ENCODE results near the gene EPHA7. TPM values are rescaled to one million over a fixed set of nuclear protein-coding genes. Genes with fewer than 3 reads are reported as not detected.

The EPHA7 gene
- polyA plus RNA-seq, 1 of the 3 experiments (the other 2 are of a cell fraction): under 0.01 TPM

DNA sequence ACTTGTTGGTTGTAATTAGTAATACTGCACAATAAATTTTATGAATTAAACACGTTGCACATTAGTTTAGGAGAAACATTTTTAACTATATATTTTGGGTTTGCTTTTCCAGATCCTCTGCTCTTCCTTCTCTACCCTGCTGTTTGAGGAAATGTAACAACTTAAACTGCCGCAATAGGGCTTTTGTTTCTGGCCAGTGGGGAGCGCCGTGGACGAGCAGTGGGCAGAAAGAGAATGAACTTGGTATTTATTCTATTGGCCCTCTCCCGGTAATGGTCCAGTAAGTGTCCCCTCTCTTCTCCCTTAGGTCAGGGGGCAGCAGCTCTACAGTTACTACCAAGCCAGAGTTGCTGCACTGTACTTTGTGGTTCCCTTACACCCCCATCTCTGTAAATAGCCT is 35.2 kb upstream of the EPHA7 start:
- TF ChIP-seq FOSL2 (IDR thresholded peaks at IDR 0.05; ENCODE audit: borderline replicate concordance, low read depth) (no peak), TAF1 (IDR thresholded peaks at IDR 0.05; ENCODE audit: borderline replicate concordance, low read depth, low read length) (no peak), RXRA (IDR thresholded peaks at IDR 0.05; ENCODE audit: borderline replicate concordance, low read depth) (no peak)
- Histone ChIP-seq H3K4me1 (ENCODE audit: control insufficient read depth in 1 of 2, insufficient read depth in 2 of 2, low read depth in 1 of 2, low read length in 1 of 2) (no peaks in the 10 kb centered on the region), H3F3A (replicated peaks; ENCODE audit: insufficient read depth) (no peaks in the 10 kb centered on the region), H3K36me3 (replicated peaks in 1 of 2; ENCODE audit: control insufficient read depth in 1 of 2, insufficient read depth in 2 of 2, low read length in 1 of 2) (no peaks in the 10 kb centered on the region), H3K27me3 (ENCODE audit: insufficient read depth) (no peaks in the 10 kb centered on the region), H4K20me1 (ENCODE audit: insufficient read depth) (no peaks in the 10 kb centered on the region), H3K4me3 (ENCODE audit: low read depth in 2 of 2, low read length in 1 of 2) (no peak overlapping the region), H3K4me2 (no peak overlapping the region), H3K9me2 (no peaks in the 10 kb centered on the region), H3K79me2 (ENCODE audit: insufficient read depth) (no peaks in the 10 kb centered on the region), H3K27ac (ENCODE audit: low read depth in 2 of 2, low read length in 1 of 2) (no peak overlapping the region), H3K9me3 (no peaks in the 10 kb centered on the region), H2AFZ (ENCODE audit: low read depth) (no peak overlapping the region), H3K9ac (no peak overlapping the region)
- WGBS (ENCODE audit: low lambda C conversion rate): 46% methylated on average over 6 of the region's 6 CpGs
- ChIA-PET POLR2A (no interaction called here), CTCF (interaction anchor here (1.1 kb wide), 1 partner anchor 31 kb away, joined by 5 read pairs; no protein-coding TSS in a partner anchor)
- DNase-seq: no peak

DNA sequence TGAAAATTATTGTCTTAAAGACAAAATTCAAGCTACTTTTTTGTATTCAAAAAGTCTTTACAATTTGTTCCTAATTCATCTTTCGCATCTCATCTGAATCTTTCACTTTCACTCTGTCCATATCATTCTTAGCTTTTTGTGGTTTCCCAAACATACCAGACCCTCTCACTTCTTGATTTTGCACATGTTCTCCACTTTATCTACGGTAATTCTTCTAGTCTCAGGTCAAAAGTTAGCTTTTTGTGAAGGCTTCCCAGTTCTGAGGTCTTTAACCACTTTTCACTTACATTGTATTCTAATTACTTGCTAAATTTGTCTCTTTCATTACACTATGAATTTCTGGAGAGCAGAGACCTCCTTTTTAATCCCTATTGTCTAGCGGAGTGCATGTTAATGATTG is 34.6 kb upstream of the EPHA7 start:
- CTCF ChIA-PET: interaction anchor here (1.1 kb wide), 1 partner anchor 31 kb away, joined by 5 read pairs; no protein-coding TSS in a partner anchor
- no peaks in the 10 kb centered on the region for H3K27me3 ChIP-seq (ENCODE audit: insufficient read depth)
- TF ChIP-seq EP300 (IDR thresholded peaks at IDR 0.05; ENCODE audit: borderline replicate concordance in 1 of 2, low read depth in 1 of 2, low read length in 1 of 2) (no peak), TCF12 (IDR thresholded peaks at IDR 0.05) (no peak), SMC3 (IDR thresholded peaks at IDR 0.05; ENCODE audit: low read depth, low read length) (no peak), MEF2A (IDR thresholded peaks at IDR 0.05; ENCODE audit: borderline replicate concordance, low read depth) (no peak), MXI1 (IDR thresholded peaks at IDR 0.05; ENCODE audit: low read depth, low read length) (no peak), FOXM1 (IDR thresholded peaks at IDR 0.05; ENCODE audit: low read depth) (no peak)
- no peaks in the 10 kb centered on the region for H3K79me2 ChIP-seq (ENCODE audit: insufficient read depth)
- no peaks in the 10 kb centered on the region for H3K4me1 ChIP-seq (ENCODE audit: control insufficient read depth in 1 of 2, insufficient read depth in 2 of 2, low read depth in 1 of 2, low read length in 1 of 2)
- no peaks in the 10 kb centered on the region for H3K9me3 ChIP-seq
- WGBS (ENCODE audit: low lambda C conversion rate): 23% methylated on average over 3 of the region's 3 CpGs
- H3K27ac ChIP-seq (ENCODE audit: low read depth in 2 of 2, low read length in 1 of 2): no peak overlapping the region
- no peaks in the 10 kb centered on the region for H3K9me2 ChIP-seq
- POLR2A ChIA-PET: no interaction called here
- no peak overlapping the region for H3K9ac ChIP-seq
- no peaks in the 10 kb centered on the region for H4K20me1 ChIP-seq (ENCODE audit: insufficient read depth)
- no peak for DNase-seq
- no peak overlapping the region for H3K4me3 ChIP-seq (ENCODE audit: low read depth in 2 of 2, low read length in 1 of 2)
- no peak overlapping the region for H3K4me2 ChIP-seq
- no peaks in the 10 kb centered on the region for H3K36me3 ChIP-seq (replicated peaks in 1 of 2; ENCODE audit: control insufficient read depth in 1 of 2, insufficient read depth in 2 of 2, low read length in 1 of 2)
- no peak overlapping the region for H2AFZ ChIP-seq (ENCODE audit: low read depth)
- no peaks in the 10 kb centered on the region for H3F3A ChIP-seq (replicated peaks; ENCODE audit: insufficient read depth)

DNA sequence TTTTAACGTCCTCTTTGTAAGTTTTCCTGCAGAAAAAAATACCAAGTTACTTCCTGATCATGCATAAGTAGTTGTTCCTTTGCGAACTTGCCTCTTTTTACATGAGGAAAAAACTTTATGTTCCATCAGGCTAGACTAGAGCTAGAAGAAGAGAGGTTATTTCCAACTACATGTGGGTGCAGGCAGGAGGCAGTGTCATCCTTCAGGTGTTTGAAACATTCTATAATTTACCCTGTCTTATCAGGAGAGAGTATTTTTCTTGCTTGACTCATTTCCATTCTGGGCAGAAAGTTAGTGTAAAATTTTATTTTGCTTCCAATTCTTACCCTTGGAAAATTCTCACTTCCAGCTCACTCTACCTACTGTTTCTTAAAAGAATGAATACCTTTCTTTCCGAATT is 28.5 kb upstream of the EPHA7 start:
- Histone ChIP-seq H3K9ac (no peak overlapping the region), H3K36me3 (replicated peaks in 1 of 2; ENCODE audit: control insufficient read depth in 1 of 2, insufficient read depth in 2 of 2, low read length in 1 of 2) (no peaks in the 10 kb centered on the region), H3K4me3 (ENCODE audit: low read depth in 2 of 2, low read length in 1 of 2) (no peak overlapping the region), H3K9me2 (no peaks in the 10 kb centered on the region), H3K9me3 (no peaks in the 10 kb centered on the region), H3K79me2 (ENCODE audit: insufficient read depth) (no peaks in the 10 kb centered on the region), H3F3A (replicated peaks; ENCODE audit: insufficient read depth) (no peaks in the 10 kb centered on the region), H3K27ac (ENCODE audit: low read depth in 2 of 2, low read length in 1 of 2) (no peak overlapping the region), H3K4me1 (ENCODE audit: control insufficient read depth in 1 of 2, insufficient read depth in 2 of 2, low read depth in 1 of 2, low read length in 1 of 2) (no peaks in the 10 kb centered on the region), H3K27me3 (ENCODE audit: insufficient read depth) (no peaks in the 10 kb centered on the region), H4K20me1 (ENCODE audit: insufficient read depth) (no peaks in the 10 kb centered on the region), H3K4me2 (no peak overlapping the region), H2AFZ (ENCODE audit: low read depth) (no peak overlapping the region)
- POLR2A ChIA-PET: no interaction called here
- WGBS (ENCODE audit: low lambda C conversion rate): 5% methylated on average over 3 of the region's 3 CpGs
- CTCF ChIA-PET: no interaction called here
- DNase-seq: no peak
- no peak for TF ChIP-seq FOXM1 (IDR thresholded peaks at IDR 0.05; ENCODE audit: low read depth)

Measured in SK-N-SH (cell line).